GM12875 (cell line): Measurements from ENCODE around the gene LHX4.

ENCODE experiments used
- H3K4me3 ChIP-seq: one replicate; pipeline ENCODE4 v1.5.1; 2011; ENCODE audit warnings: low read depth, low read length, control low read depth
- TF ChIP-seq, protein P1 (sequence below): IDR thresholded peaks from 2 replicates; pipeline ENCODE4 v1.5.1; 2011; ENCODE audit warnings: low read depth, mild to moderate bottlenecking, control low read depth, inconsistent platforms, low read length, moderate library complexity, borderline replicate concordance; ENCODE audit not compliant: insufficient read depth

Gene LHX4

GRCh38 chr1:180275726-180276125, 45.7 kb downstream of the LHX4 start:
- no peak overlapping the region for H3K4me3 ChIP-seq
- TF ChIP-seq, protein P1, sequence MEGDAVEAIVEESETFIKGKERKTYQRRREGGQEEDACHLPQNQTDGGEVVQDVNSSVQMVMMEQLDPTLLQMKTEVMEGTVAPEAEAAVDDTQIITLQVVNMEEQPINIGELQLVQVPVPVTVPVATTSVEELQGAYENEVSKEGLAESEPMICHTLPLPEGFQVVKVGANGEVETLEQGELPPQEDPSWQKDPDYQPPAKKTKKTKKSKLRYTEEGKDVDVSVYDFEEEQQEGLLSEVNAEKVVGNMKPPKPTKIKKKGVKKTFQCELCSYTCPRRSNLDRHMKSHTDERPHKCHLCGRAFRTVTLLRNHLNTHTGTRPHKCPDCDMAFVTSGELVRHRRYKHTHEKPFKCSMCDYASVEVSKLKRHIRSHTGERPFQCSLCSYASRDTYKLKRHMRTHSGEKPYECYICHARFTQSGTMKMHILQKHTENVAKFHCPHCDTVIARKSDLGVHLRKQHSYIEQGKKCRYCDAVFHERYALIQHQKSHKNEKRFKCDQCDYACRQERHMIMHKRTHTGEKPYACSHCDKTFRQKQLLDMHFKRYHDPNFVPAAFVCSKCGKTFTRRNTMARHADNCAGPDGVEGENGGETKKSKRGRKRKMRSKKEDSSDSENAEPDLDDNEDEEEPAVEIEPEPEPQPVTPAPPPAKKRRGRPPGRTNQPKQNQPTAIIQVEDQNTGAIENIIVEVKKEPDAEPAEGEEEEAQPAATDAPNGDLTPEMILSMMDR: no peak

GRCh38 chr1:180277476-180278193, 47.6 kb downstream of the LHX4 start:
- TF ChIP-seq, protein P1: no peak
- no peak overlapping the region for H3K4me3 ChIP-seq

- TF ChIP-seq, protein P1: no peak
These were observed 48.1 kb downstream of the LHX4 start for GRCh38 chr1:180278194-180278515.

DNA sequence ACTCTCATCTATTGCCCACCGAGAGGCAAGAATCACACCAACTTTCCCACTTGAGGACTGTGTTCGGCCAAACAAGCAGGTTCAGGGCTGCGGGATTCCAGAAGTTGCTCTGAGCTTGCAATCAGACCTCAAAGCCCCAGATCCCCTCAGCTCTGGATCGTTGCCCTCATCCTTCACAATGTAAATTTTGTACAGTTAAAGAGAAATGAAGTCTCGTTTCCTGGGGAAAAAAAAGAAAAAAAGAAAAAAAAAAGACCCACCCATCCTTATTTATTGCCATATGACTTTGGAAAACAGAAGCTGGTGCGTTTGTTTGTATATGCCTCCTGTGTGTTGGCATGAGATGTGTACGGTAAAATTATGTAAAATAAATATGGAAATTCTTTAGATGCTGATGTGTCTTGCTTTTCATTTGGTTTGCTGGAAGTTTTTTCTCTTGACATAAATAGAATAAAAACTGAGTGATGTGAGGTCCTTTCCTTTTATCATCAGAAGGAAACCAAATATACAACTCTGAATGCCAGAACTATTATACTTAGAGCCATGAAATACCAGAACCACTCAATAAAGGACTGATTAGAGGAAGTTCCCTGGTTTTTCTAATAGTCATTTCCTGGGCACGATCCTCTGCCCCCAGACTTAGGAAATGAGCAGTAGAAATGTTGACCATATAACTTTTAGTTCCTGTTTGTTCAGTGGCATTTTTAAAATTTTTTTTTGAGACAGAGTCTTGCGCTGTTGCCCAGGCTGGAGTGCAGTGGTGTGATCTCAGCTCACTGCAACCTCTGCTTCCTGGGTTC, 48.7 kb downstream of the LHX4 start:
- TF ChIP-seq, protein P1: no peak
- H3K4me3 ChIP-seq: no peak overlapping the region

More at GRCh38 chr1:180278194-180278515, 48.1 kb downstream of the LHX4 start:
- H3K4me3 ChIP-seq: no peak overlapping the region

DNA sequence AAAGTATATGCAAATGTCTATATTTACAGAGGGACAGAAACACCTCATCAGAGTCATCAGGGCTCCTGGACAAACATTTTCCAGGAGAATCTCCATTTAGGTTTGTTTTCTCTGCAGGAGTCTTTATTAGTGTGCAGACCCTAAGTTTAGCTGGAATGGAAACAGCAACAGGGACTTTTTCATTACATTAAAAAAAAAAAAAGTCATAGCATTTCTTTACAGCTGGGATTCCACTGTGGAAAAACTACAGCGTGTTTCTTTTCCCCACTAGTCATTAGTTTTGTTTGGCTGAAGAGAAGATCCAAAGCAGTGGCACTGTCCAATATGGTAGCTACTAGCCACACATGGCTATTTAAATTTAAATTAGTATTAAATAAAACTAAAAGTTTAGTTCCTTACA, 49.6 kb downstream of the LHX4 start:
- H3K4me3 ChIP-seq: no peak overlapping the region
- TF ChIP-seq, protein P1: no peak

DNA sequence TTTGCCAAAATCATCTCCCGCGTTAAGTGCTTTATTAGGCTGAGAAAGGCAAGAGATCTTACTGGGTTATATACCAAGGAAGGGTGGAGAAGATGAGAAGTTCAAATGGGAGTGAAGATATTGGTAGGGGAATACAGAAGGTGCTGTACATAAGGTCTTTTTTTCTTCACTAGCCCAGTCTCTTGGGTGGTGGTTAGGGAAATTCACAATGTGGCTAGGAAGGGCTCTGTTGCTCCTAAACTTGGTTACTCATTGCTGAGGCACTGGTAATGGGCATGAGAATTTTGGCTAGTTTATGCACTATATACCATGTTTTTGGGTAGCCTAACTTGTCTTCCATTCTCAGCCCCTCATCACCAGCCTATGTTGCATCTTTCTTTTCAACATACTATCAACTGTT, 50.6 kb downstream of the LHX4 start:
- TF ChIP-seq, protein P1: no peak

GRCh38 chr1:180281490-180281889, 51.4 kb downstream of the LHX4 start:
- H3K4me3 ChIP-seq: no peak overlapping the region
- TF ChIP-seq, protein P1: no peak

More for the DNA sequence above, 50.6 kb downstream of the LHX4 start:
- no peak overlapping the region for H3K4me3 ChIP-seq
